Measurements from ENCODE around the gene IGSF10. TPM values are rescaled to one million over a fixed set of nuclear protein-coding genes. Genes with fewer than 3 reads are reported as not detected.
A peak's percentile ranks its signal among the peaks of the same experiment; 100 is the strongest.

IGSF10 gene
- total RNA-seq, 1 donor from 2014 or later: 3.1 TPM

GRCh38 chr3:151459358-151459757, 1.5 kb downstream of the IGSF10 start:
- no peak overlapping the region for H3K27ac ChIP-seq (replicated peaks)

DNA sequence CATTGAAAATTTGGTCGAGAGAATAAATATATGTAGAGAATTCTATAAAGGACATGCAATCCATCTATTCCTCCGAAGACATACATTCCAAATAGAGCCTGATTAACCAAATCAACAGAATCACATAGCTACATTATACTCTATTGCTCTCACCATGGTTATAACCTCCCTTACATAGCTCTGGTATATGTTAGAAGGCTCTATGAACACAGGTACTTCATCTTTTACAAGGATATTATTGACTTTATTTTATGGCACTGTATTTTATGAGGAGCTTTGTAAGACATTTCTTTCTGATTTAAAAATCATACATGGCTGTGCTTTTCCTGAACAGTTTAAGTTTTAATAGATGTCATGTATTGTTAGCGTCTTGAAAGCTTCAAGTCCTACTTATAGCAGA, 4.8 kb downstream of the IGSF10 start:
- H3K9me3 ChIP-seq (replicated peaks): no peaks in the 10 kb centered on the region
- TF ChIP-seq CTCF (IDR thresholded peaks at IDR 0.05; ENCODE audit: borderline replicate concordance): no peak
- intact Hi-C loops (cut with micrococcal nuclease): no loop called here

More at GRCh38 chr3:151459358-151459757, 1.5 kb downstream of the IGSF10 start:
- TF ChIP-seq CTCF (IDR thresholded peaks at IDR 0.05; ENCODE audit: borderline replicate concordance): no peak
- peak overlapping the region; percentile 64 for H3K4me3 ChIP-seq
- peaks cover 46% of the 10 kb centered on the region for H3K27me3 ChIP-seq (ENCODE audit: low read depth)
- DNase-seq: no peak
- H3K4me1 ChIP-seq: peaks cover 9% of the 10 kb centered on the region
- no peaks in the 10 kb centered on the region for H3K36me3 ChIP-seq
- intact Hi-C loops (cut with micrococcal nuclease): no loop called here
- no peaks in the 10 kb centered on the region for H3K9me3 ChIP-seq (replicated peaks)

DNA sequence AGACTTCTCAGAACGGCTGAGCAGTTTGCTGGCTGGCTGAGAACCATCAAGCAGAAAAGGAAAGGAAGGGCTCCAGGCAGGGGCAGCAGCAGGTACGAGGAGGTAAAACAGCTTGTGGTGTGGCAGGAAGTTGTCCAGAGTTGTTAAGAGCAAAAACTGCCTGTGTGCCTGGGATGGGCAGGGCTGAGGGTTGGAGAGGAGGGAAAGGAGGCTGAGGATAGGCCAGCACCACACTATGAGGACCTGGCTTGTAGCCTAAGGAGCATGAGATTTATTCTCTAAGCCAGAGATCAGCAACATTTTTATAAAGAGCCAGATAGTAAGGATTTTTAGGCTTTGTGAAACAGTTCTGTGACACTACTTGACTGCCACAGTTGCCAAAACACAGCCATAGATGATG, 8.0 kb downstream of the IGSF10 start:
- Histone ChIP-seq H3K27me3 (ENCODE audit: low read depth) (peaks cover 9% of the 10 kb centered on the region), H3K4me3 (no peak overlapping the region), H3K9me3 (replicated peaks) (no peaks in the 10 kb centered on the region), H3K27ac (replicated peaks) (no peak overlapping the region), H3K36me3 (peaks cover 6% of the 10 kb centered on the region), H3K4me1 (no peaks in the 10 kb centered on the region)
- no peak for DNase-seq
- intact Hi-C loops (cut with micrococcal nuclease): no loop called here
- no peak for TF ChIP-seq CTCF (IDR thresholded peaks at IDR 0.05; ENCODE audit: borderline replicate concordance)

More for the DNA sequence above, 4.8 kb downstream of the IGSF10 start:
- H3K4me1 ChIP-seq: peaks cover 7% of the 10 kb centered on the region
- H3K36me3 ChIP-seq: no peaks in the 10 kb centered on the region
- H3K27me3 ChIP-seq (ENCODE audit: low read depth): peaks cover 19% of the 10 kb centered on the region
- H3K27ac ChIP-seq (replicated peaks): no peak overlapping the region
- H3K4me3 ChIP-seq: no peak overlapping the region
- DNase-seq: no peak

DNA sequence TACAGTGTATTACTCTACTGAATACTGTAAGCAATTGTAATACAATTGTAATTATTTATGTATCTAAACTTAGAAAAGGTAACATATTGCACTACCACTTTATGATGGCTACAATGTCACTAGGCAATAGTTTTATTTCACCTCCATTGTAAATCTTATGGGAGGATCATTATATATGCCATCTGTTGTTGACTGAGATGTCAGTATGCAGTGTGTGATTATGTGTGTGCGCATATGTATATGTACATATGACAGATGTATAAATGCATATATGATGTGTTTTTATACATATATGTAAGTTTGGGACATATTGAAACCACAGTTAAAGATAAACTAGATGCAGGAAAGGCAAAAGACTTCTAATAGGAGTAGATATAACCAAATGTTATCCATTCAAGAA, 8.5 kb downstream of the IGSF10 start:
- Histone ChIP-seq H3K4me3 (no peak overlapping the region), H3K4me1 (no peaks in the 10 kb centered on the region), H3K36me3 (peaks cover 6% of the 10 kb centered on the region), H3K9me3 (replicated peaks) (no peaks in the 10 kb centered on the region), H3K27me3 (ENCODE audit: low read depth) (peaks cover 14% of the 10 kb centered on the region), H3K27ac (replicated peaks) (no peak overlapping the region)
- intact Hi-C loops (cut with micrococcal nuclease): no loop called here
- DNase-seq: no peak
- no peak for TF ChIP-seq CTCF (IDR thresholded peaks at IDR 0.05; ENCODE audit: borderline replicate concordance)

DNA sequence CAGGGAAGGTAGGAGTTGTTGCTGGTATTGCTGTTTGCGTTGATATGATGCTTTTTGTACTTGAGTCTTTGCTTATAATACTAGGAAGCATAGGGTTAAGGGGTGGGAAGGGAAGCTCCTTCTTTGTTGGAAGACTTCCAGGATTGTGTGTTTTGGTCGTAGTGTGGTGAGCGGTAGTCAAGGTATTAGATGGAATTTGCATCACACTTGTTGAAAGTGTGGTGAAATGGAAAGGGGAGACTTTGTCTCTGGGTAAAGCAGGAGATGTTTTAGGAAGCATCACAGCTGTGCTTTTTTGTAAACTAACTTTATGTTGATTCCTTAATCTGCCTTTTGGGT, 14.9 kb downstream of the IGSF10 start:
- intact Hi-C loops (cut with micrococcal nuclease): no loop called here
- H3K9me3 ChIP-seq (replicated peaks): no peaks in the 10 kb centered on the region
- H3K27me3 ChIP-seq (ENCODE audit: low read depth): peaks cover 47% of the 10 kb centered on the region
- no peak for TF ChIP-seq CTCF (IDR thresholded peaks at IDR 0.05; ENCODE audit: borderline replicate concordance)
- DNase-seq: no peak
- H3K27ac ChIP-seq (replicated peaks): no peak overlapping the region
- H3K36me3 ChIP-seq: peaks cover 6% of the 10 kb centered on the region
- H3K4me1 ChIP-seq: no peaks in the 10 kb centered on the region
- H3K4me3 ChIP-seq: no peak overlapping the region

Measured in left ventricle myocardium inferior (tissue), 1 donor.